K562 (cell line): ENCODE results near the gene DHTKD1. TPM values are rescaled to one million over a fixed set of nuclear protein-coding genes. Genes with fewer than 3 reads are reported as not detected.
A peak's percentile ranks its signal among the peaks of the same experiment; 100 is the strongest.

Experiments used
- CEBPB ChIP-seq: fragments of 450-650 bp; IDR thresholded peaks from 2 replicates; pipeline ENCODE4 v1.6.1; 2016; ENCODE audit warnings: missing genetic modification characterization, missing compliant biosample characterization
- CTBP1 ChIP-seq: fragments of 450-650 bp; IDR thresholded peaks from 2 replicates; pipeline ENCODE4 v1.6.1; 2016; ENCODE audit warnings: borderline replicate concordance
- GATAD2A ChIP-seq: fragments of 450-650 bp; IDR thresholded peaks from 2 replicates; pipeline ENCODE4 v1.6.1; 2017
- MIER1 ChIP-seq: fragments of 450-650 bp; IDR thresholded peaks from 2 replicates; pipeline ENCODE4 v1.6.1; 2016; ENCODE audit warnings: antibody characterized with exemption, mild to moderate bottlenecking, low read depth
- RNF2 ChIP-seq: sonication (generic); IDR thresholded peaks from 2 replicates; pipeline ENCODE4 v1.6.1; 2016
- SMC3 ChIP-seq: conservative IDR thresholded peaks from 2 replicates; pipeline ENCODE4 v1.6.1; 2011; ENCODE audit warnings: low read depth, low read length, improper control_type of control experiment; ENCODE audit not compliant: insufficient read depth
- ZBTB40 ChIP-seq, 2 experiments: fragments of 450-650 bp in 1 of 2; sonication (generic) in 1 of 2; formaldehyde crosslinking in 1 of 2; IDR thresholded peaks; 2 replicates each; pipeline versions ENCODE4 v1.7.1 to v1.9.0; 2016 to 2022; ENCODE audit warnings: inconsistent platforms in 1 of 2, mild to moderate bottlenecking in 1 of 2, missing genetic modification reagents in 1 of 2
- ZNF589 ChIP-seq: fragments of 200-800 bp; sonication (Bioruptor generic); IDR thresholded peaks from 2 replicates; pipeline ENCODE4 v1.6.1; 2016; ENCODE audit warnings: low read depth, missing genetic modification characterization, missing compliant biosample characterization
- polyA plus RNA-seq, 8 experiments: library from polyadenylated mRNA; depleted of rRNA in 4 of 8; stranded (reverse) in 5 of 8; unstranded in 3 of 8; fragments of >200 nt; fragmentation: Nextera tagmentation in 2 of 8; fragmentation: Illumina TruSeq in 1 of 8; extraction: Ambion mirVana in 2 of 8; extraction: Trizol in 1 of 8; gene quantifications; 2 replicates each; pipeline versions ENCODE4 v1.2.1 to v1.2.3, GENCODE V29; 2011 to 2014; ENCODE audit warnings: inconsistent platforms in 1 of 8, missing spikeins in 1 of 8
- total RNA-seq, 7 experiments: library from RNA; depleted of rRNA in 6 of 7; stranded (reverse); fragments of >200 nt in 6 of 7; fragmentation: Illumina TruSeq in 2 of 7; extraction: Trizol in 2 of 7; gene quantifications; 2 replicates each; pipeline versions ENCODE4 v1.2.1 to v1.2.3, GENCODE V29; 2011 to 2021; ENCODE audit warnings: low replicate concordance in 1 of 7
- TF ChIP-seq, protein P1 (sequence below): sonication (generic); formaldehyde crosslinking; IDR thresholded peaks from 2 replicates; pipeline ENCODE4 v1.8.0; 2022; ENCODE audit warnings: mild to moderate bottlenecking, missing genetic modification reagents
- TF ChIP-seq, protein P2 (sequence below): sonication (generic); IDR thresholded peaks from 2 replicates; pipeline ENCODE4 v1.6.1; 2016
- TF ChIP-seq, protein P3 (sequence below): sonication (generic); formaldehyde crosslinking; IDR thresholded peaks from 2 replicates; pipeline ENCODE4 v1.8.0; 2022; ENCODE audit warnings: mild to moderate bottlenecking, missing genetic modification reagents

DHTKD1 gene
- total and polyA plus RNA-seq, 9 of the 15 experiments (the other 6 are each of a cell fraction or from before 2014, with no cell fraction given), result 3.1 to 19.7 (median 6.8) TPM

- TF ChIP-seq ZBTB40 (IDR thresholded peaks at IDR 0.05) (peak; percentile 58; the same call in 1 of the 2 replicates), ZBTB40 (CRISPR knock-in tag; IDR thresholded peaks at IDR 0.05) (no peak), MIER1 (no peak), ZNF589 (CRISPR knock-in tag) (no peak), CTBP1 (no peak; the same call in 1 of the 2 replicates), GATAD2A (no peak), RNF2 (peak; percentile 61; the same call in 1 of the 2 replicates), SMC3 (0 out of 2 replicates have a peak, but pooled peaks have one; percentile 1), CEBPB (tag) (no peak)
- TF ChIP-seq, protein P1, sequence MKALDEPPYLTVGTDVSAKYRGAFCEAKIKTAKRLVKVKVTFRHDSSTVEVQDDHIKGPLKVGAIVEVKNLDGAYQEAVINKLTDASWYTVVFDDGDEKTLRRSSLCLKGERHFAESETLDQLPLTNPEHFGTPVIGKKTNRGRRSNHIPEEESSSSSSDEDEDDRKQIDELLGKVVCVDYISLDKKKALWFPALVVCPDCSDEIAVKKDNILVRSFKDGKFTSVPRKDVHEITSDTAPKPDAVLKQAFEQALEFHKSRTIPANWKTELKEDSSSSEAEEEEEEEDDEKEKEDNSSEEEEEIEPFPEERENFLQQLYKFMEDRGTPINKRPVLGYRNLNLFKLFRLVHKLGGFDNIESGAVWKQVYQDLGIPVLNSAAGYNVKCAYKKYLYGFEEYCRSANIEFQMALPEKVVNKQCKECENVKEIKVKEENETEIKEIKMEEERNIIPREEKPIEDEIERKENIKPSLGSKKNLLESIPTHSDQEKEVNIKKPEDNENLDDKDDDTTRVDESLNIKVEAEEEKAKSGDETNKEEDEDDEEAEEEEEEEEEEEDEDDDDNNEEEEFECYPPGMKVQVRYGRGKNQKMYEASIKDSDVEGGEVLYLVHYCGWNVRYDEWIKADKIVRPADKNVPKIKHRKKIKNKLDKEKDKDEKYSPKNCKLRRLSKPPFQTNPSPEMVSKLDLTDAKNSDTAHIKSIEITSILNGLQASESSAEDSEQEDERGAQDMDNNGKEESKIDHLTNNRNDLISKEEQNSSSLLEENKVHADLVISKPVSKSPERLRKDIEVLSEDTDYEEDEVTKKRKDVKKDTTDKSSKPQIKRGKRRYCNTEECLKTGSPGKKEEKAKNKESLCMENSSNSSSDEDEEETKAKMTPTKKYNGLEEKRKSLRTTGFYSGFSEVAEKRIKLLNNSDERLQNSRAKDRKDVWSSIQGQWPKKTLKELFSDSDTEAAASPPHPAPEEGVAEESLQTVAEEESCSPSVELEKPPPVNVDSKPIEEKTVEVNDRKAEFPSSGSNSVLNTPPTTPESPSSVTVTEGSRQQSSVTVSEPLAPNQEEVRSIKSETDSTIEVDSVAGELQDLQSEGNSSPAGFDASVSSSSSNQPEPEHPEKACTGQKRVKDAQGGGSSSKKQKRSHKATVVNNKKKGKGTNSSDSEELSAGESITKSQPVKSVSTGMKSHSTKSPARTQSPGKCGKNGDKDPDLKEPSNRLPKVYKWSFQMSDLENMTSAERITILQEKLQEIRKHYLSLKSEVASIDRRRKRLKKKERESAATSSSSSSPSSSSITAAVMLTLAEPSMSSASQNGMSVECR (CRISPR knock-in tag), result no peak; the same call in 1 of the 2 replicates
- TF ChIP-seq, protein P2, sequence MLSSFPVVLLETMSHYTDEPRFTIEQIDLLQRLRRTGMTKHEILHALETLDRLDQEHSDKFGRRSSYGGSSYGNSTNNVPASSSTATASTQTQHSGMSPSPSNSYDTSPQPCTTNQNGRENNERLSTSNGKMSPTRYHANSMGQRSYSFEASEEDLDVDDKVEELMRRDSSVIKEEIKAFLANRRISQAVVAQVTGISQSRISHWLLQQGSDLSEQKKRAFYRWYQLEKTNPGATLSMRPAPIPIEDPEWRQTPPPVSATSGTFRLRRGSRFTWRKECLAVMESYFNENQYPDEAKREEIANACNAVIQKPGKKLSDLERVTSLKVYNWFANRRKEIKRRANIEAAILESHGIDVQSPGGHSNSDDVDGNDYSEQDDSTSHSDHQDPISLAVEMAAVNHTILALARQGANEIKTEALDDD, result no peak
- TF ChIP-seq, protein P3, sequence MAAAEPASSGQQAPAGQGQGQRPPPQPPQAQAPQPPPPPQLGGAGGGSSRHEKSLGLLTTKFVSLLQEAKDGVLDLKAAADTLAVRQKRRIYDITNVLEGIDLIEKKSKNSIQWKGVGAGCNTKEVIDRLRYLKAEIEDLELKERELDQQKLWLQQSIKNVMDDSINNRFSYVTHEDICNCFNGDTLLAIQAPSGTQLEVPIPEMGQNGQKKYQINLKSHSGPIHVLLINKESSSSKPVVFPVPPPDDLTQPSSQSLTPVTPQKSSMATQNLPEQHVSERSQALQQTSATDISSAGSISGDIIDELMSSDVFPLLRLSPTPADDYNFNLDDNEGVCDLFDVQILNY (CRISPR knock-in tag), result no peak
These were observed 25.7 kb upstream of the DHTKD1 start, which contains the start of gene UPF2 (continued) for GRCh38 chr10:12042797-12043651.
